Heart right ventricle (tissue), 16 donors: ENCODE data around the gene YIF1A. TPM values are rescaled to one million over a fixed set of nuclear protein-coding genes. Genes with fewer than 3 reads are reported as not detected.

Experiments used
- ATAC-seq, 8 donors: fragments of 200-7000 bp; cut with Tn5 transposase; one replicate each; pipeline ENCODE4 v1.9.1; 2020; ENCODE audit warnings: mild to moderate bottlenecking in 8 of 8, moderate library complexity in 8 of 8, moderate number of reproducible peaks in 1 of 8
- DNase-seq, 2 donors: peaks; one replicate each; pipeline ENCODE4 v3.0.0-alpha.2; 2020
- H3K27ac ChIP-seq, 10 donors: fragments of 200-600 bp; sonication (generic) in 2 of 10; one replicate each; pipeline versions ENCODE4 v1.5.0 to v1.8.0; 2020 to 2022; ENCODE audit warnings: mild to moderate bottlenecking in 3 of 10
- H3K27me3 ChIP-seq, 7 donors: fragments of 200-600 bp; one replicate each; pipeline ENCODE4 v1.8.0; 2021 to 2022; ENCODE audit warnings: mild to moderate bottlenecking in 2 of 7
- H3K36me3 ChIP-seq, 9 donors: fragments of 200-600 bp; sonication (generic) in 1 of 9; one replicate each; pipeline versions ENCODE4 v1.5.0 to v1.8.0; 2020 to 2022; ENCODE audit warnings: mild to moderate bottlenecking in 2 of 9
- H3K4me1 ChIP-seq, 9 donors: fragments of 200-600 bp; sonication (generic) in 1 of 9; one replicate each; pipeline versions ENCODE4 v1.5.0 to v1.8.0; 2020 to 2022; ENCODE audit warnings: mild to moderate bottlenecking in 4 of 9
- H3K4me3 ChIP-seq, 10 donors: fragments of 200-600 bp; sonication (generic) in 2 of 10; one replicate each; pipeline versions ENCODE4 v1.5.0 to v1.8.0; 2020 to 2022; ENCODE audit warnings: mild to moderate bottlenecking in 7 of 10, moderate library complexity in 2 of 10
- H3K9me3 ChIP-seq, 11 donors: fragments of 200-600 bp in 10 of 11; sonication (generic) in 2 of 11; one replicate each; pipeline versions ENCODE4 v1.5.0 to v1.8.0; 2013 to 2022; ENCODE audit warnings: mild to moderate bottlenecking in 2 of 11, control low read depth in 1 of 11, moderate library complexity in 1 of 11
- CTCF ChIP-seq, 9 donors: fragments of 200-600 bp; sonication (generic) in 2 of 9; IDR thresholded peaks; one replicate each; pipeline versions ENCODE4 v1.5.0 to v1.8.0; 2021 to 2022; ENCODE audit warnings: antibody characterized with exemption in 9 of 9, mild to moderate bottlenecking in 5 of 9, moderate library complexity in 1 of 9
- WGBS, 2 donors: extraction: QIAGEN DNeasy Blood & Tissue Kit; methylation state at CpG; one replicate each; pipeline ENCODE4 v1.1.7; 2013; ENCODE audit warnings: inconsistent platforms in 1 of 2; 5-methylcytosine and 5-hydroxymethylcytosine counted together
- intact Hi-C, 10 donors: fragments of 100-400 bp; cut with DNase I; formaldehyde crosslinking; loops; one replicate each; pipeline versions ENCODE4 v1.11.1 to v1.14.2; 2022
- polyA plus RNA-seq, 2 donors: library from polyadenylated mRNA; stranded (reverse); fragments of 200-250 nt; gene quantifications; one replicate each; pipeline ENCODE4 v1.2.3, GENCODE V29; 2013
- total RNA-seq, 10 donors: library from RNA; stranded (reverse); fragmentation: NEBNext Ultra II Directional in 3 of 10; extraction: Animal tissue kit (Norgen Biotek cat#: 25700) in 3 of 10; gene quantifications; one replicate each; pipeline versions ENCODE4 v1.2.1 to v1.2.4, GENCODE V29; 2021 to 2023
- donor health status: Arrhythmogenic right ventricular cardiomyopathy.
- donor health status: ischemic (EF 13 %, LVEDD 7.1; RV severe dilation, severe dysfunction).
- donor health status: healthy with polysubstance abuse.
- donor health status: DM: no; HTN: yes; CAD: no.
- donor health status: DM: no; HTN: no; CAD: no.
- donor health status: ischemic (EF 25% LVEDD 6.9; RV normal size, moderate dysfunction).
- donor health status: ischemic (EF 25% LVEDD 5.7; RV mildly dilated, moderate dysfunction).
- donor health status: healthy.
- donor health status: DM: yes; HTN: yes; CAD: no.
- donor health status: Ischemic cardiomyopathy.
- donor health status: ischemic (EF 35%, LVEDD 5.7; RV mildly dilated, moderate dysfunction).
- donor health status: nonischemic (EF 11% LVEDD 7.7; RV severe dilation, severe dysfunction).
- donor health status: DM: yes; HTN: yes; CAD: no.
- donor health status: PGD.
- donor health status: ischemic (EF 29% LVEDD 5.4; RV normal size, mild dysfunction).
- donor health status: nonischemic (EF 23%, LVEDD 6.1; RV moderate dilation, normal function).

The YIF1A gene
- total and polyA plus RNA-seq, 12 donors = 38.3 to 168 (median 54.6) TPM

- ATAC-seq (no peak), DNase-seq (no peak)
- Histone ChIP-seq H3K4me3 (no peak overlapping the region), H3K9me3 (no peaks in the 10 kb centered on the region), H3K4me1 (peaks cover 21 to 40% (median 30%) of the 10 kb centered on the region in 9 donors), H3K27me3 (no peaks in the 10 kb centered on the region), H3K36me3 (peaks cover 0 to 24% (median 0%) of the 10 kb centered on the region in 9 donors), H3K27ac (no peak overlapping the region)
- intact Hi-C loops = loop anchor here in 2 of 10 donors (2.0 to 5.0 kb wide), 2 partner anchors 16 to 107 kb away; no protein-coding TSS in a partner anchor
- TF ChIP-seq CTCF (IDR thresholded peaks at IDR 0.05) = no peak
- WGBS, 2 donors = 85 to 90% methylated on average over 3 of the region's 3 CpGs
Observed at GRCh38 chr11:66329165-66329673, 40.3 kb upstream of the YIF1A start.

GRCh38 chr11:66328302-66329144, 39.6 kb upstream of the YIF1A start:
- 9 to 11% methylated on average over 19 of the region's 19 CpGs for WGBS, 2 donors
- peaks cover 0 to 21% (median 0%) of the 10 kb centered on the region in 9 donors for H3K36me3 ChIP-seq
- no peaks in the 10 kb centered on the region for H3K9me3 ChIP-seq
- H3K27ac ChIP-seq = peak overlapping the region in 6 of 10 donors; percentile 74 to 89 (median 77)
- H3K27me3 ChIP-seq = no peaks in the 10 kb centered on the region
- peak overlapping the region in 4 of 10 donors; percentile 14 to 34 (median 19) for H3K4me3 ChIP-seq
- intact Hi-C loops = loop anchor here in 7 of 10 donors (1.0 to 5.0 kb wide), 4 partner anchors 16 to 106 kb away; no protein-coding TSS in a partner anchor
- peaks cover 21 to 40% (median 30%) of the 10 kb centered on the region in 9 donors for H3K4me1 ChIP-seq
- DNase-seq = peak; percentile 78 to 83
- peak; percentile 66 to 87 (median 79) for ATAC-seq
- peak; percentile 91 to 98 (median 96) for TF ChIP-seq CTCF (IDR thresholded peaks at IDR 0.05)

GRCh38 chr11:66328031-66328301, 39.0 kb upstream of the YIF1A start:
- Histone ChIP-seq H3K9me3 (no peaks in the 10 kb centered on the region), H3K4me1 (peaks cover 21 to 40% (median 30%) of the 10 kb centered on the region in 9 donors), H3K27me3 (no peaks in the 10 kb centered on the region), H3K27ac (peak overlapping the region in 8 of 10 donors; percentile 19 to 89 (median 76)), H3K4me3 (no peak overlapping the region), H3K36me3 (peaks cover 0 to 16% (median 0%) of the 10 kb centered on the region in 9 donors)
- no peak for DNase-seq
- 60 to 71% methylated on average over 3 of the region's 3 CpGs for WGBS, 2 donors
- peak in 5 of 8 donors; percentile 0 to 3 (median 1) for ATAC-seq
- intact Hi-C loops = loop anchor here in 7 of 10 donors (1.0 to 5.0 kb wide), 4 partner anchors 15 to 106 kb away; no protein-coding TSS in a partner anchor
- TF ChIP-seq CTCF (IDR thresholded peaks at IDR 0.05) = no peak

- WGBS, 2 donors = 73 to 76% methylated on average over 10 of the region's 10 CpGs
- no peak overlapping the region for H3K4me3 ChIP-seq
- ATAC-seq (peak; percentile 16 to 50 (median 28)), DNase-seq (no peak)
- peaks cover 21 to 41% (median 30%) of the 10 kb centered on the region in 9 donors for H3K4me1 ChIP-seq
- peak overlapping the region; percentile 69 to 89 (median 76) for H3K27ac ChIP-seq
- TF ChIP-seq CTCF (IDR thresholded peaks at IDR 0.05) = no peak
- H3K36me3 ChIP-seq = peaks cover 0 to 11% (median 0%) of the 10 kb centered on the region in 9 donors
- H3K9me3 ChIP-seq = no peaks in the 10 kb centered on the region
- H3K27me3 ChIP-seq = no peaks in the 10 kb centered on the region
- intact Hi-C loops = loop anchor here in 7 of 10 donors (1.0 to 5.0 kb wide), 4 partner anchors 15 to 105 kb away; no protein-coding TSS in a partner anchor
Observed at GRCh38 chr11:66327171-66328030, 38.5 kb upstream of the YIF1A start.
